ENCODE measurements around the gene AKAP12.

DNA sequence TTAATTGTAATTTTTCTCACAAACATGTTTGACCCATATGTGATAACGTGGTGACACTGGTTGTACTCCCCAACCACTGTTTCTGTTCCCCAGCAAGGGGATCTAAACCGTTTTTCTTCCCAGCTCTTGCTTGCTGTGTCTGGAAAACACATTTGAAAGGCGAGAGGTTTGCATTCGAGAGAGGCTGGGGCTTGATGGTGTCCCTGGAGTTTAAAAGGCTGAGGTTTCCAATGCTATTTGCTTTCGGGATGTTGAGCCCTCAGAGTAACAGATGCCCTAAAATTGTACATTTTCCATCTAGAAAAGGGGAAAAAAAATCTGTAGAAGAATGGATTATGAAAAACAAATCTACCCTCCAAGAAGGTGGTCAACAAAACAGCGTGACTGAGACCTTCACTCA lies 35.4 kb downstream of the AKAP12 start:
- TF ChIP-seq, protein P1, sequence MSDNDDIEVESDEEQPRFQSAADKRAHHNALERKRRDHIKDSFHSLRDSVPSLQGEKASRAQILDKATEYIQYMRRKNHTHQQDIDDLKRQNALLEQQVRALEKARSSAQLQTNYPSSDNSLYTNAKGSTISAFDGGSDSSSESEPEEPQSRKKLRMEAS (CRISPR knock-in tag; IDR thresholded peaks at IDR 0.05) = no peak
- TF ChIP-seq, protein P2, sequence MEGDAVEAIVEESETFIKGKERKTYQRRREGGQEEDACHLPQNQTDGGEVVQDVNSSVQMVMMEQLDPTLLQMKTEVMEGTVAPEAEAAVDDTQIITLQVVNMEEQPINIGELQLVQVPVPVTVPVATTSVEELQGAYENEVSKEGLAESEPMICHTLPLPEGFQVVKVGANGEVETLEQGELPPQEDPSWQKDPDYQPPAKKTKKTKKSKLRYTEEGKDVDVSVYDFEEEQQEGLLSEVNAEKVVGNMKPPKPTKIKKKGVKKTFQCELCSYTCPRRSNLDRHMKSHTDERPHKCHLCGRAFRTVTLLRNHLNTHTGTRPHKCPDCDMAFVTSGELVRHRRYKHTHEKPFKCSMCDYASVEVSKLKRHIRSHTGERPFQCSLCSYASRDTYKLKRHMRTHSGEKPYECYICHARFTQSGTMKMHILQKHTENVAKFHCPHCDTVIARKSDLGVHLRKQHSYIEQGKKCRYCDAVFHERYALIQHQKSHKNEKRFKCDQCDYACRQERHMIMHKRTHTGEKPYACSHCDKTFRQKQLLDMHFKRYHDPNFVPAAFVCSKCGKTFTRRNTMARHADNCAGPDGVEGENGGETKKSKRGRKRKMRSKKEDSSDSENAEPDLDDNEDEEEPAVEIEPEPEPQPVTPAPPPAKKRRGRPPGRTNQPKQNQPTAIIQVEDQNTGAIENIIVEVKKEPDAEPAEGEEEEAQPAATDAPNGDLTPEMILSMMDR (IDR thresholded peaks at IDR 0.05) = no peak
- TF ChIP-seq, protein P3, sequence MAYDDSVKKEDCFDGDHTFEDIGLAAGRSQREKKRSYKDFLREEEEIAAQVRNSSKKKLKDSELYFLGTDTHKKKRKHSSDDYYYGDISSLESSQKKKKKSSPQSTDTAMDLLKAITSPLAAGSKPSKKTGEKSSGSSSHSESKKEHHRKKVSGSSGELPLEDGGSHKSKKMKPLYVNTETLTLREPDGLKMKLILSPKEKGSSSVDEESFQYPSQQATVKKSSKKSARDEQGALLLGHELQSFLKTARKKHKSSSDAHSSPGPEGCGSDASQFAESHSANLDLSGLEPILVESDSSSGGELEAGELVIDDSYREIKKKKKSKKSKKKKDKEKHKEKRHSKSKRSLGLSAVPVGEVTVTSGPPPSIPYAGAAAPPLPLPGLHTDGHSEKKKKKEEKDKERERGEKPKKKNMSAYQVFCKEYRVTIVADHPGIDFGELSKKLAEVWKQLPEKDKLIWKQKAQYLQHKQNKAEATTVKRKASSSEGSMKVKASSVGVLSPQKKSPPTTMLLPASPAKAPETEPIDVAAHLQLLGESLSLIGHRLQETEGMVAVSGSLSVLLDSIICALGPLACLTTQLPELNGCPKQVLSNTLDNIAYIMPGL (CRISPR knock-in tag; IDR thresholded peaks at IDR 0.05) = no peak
- TF ChIP-seq CREM (CRISPR knock-in tag; IDR thresholded peaks at IDR 0.05) (no peak), ZBTB21 (CRISPR knock-in tag; IDR thresholded peaks at IDR 0.05; ENCODE audit: borderline replicate concordance) (no peak), FOXK1 (CRISPR knock-in tag; IDR thresholded peaks at IDR 0.05) (no peak), ATF2 (CRISPR knock-in tag; IDR thresholded peaks at IDR 0.05; ENCODE audit: borderline replicate concordance, low read depth) (no peak), FOXJ3 (CRISPR knock-in tag; IDR thresholded peaks at IDR 0.05; ENCODE audit: borderline replicate concordance) (no peak), USF2 (CRISPR knock-in tag; IDR thresholded peaks at IDR 0.05) (no peak), ZNF416 (CRISPR knock-in tag; IDR thresholded peaks at IDR 0.05) (no peak), SMAD4 (CRISPR knock-in tag; IDR thresholded peaks at IDR 0.05) (no peak)
- TF ChIP-seq, protein P4, sequence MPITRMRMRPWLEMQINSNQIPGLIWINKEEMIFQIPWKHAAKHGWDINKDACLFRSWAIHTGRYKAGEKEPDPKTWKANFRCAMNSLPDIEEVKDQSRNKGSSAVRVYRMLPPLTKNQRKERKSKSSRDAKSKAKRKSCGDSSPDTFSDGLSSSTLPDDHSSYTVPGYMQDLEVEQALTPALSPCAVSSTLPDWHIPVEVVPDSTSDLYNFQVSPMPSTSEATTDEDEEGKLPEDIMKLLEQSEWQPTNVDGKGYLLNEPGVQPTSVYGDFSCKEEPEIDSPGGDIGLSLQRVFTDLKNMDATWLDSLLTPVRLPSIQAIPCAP (CRISPR knock-in tag; IDR thresholded peaks at IDR 0.05) = no peak
- TF ChIP-seq, protein P5, sequence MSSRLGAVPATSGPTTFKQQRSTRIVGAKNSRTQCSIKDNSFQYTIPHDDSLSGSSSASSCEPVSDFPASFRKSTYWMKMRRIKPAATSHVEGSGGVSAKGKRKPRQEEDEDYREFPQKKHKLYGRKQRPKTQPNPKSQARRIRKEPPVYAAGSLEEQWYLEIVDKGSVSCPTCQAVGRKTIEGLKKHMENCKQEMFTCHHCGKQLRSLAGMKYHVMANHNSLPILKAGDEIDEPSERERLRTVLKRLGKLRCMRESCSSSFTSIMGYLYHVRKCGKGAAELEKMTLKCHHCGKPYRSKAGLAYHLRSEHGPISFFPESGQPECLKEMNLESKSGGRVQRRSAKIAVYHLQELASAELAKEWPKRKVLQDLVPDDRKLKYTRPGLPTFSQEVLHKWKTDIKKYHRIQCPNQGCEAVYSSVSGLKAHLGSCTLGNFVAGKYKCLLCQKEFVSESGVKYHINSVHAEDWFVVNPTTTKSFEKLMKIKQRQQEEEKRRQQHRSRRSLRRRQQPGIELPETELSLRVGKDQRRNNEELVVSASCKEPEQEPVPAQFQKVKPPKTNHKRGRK (CRISPR knock-in tag; IDR thresholded peaks at IDR 0.05; ENCODE audit: borderline replicate concordance) = no peak

All from WTC11 (cell line).